NCI-H2029 treated with DMSO at 0.1 percent for 48 hours (cell line): ENCODE measurements around the gene FUT8.
"Not testable (repeated sequence)": the region's sequence is repeated elsewhere in the genome, so short reads cannot be mapped to it uniquely, and the experiment has no call there.

Experiments
- DNase-seq: peaks from one replicate; lab custom pipeline; 2025; lab: John Stamatoyannopoulos, UW

The FUT8 gene

DNA sequence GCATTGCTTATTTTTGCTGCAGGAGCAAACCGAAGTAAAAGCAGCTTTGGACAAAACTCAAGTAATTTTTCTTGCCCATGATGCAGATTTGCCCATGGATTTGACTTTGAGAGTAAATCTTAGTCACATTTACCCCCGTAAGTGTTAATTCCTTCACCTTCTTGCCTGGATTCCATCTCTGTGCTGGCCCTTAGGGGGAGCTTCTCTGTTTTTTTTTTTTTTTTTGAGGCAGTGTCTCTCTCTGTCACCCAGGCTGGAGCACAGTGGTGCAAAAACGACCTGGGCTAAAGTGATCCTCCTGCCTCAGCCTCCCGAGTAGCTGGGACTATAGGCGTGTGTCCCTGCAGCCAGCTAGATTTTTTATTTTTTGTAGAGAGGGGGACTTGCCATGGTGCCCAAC lies 210.2 kb downstream of the FUT8 start:
- DNase-seq, result no peak

DNA sequence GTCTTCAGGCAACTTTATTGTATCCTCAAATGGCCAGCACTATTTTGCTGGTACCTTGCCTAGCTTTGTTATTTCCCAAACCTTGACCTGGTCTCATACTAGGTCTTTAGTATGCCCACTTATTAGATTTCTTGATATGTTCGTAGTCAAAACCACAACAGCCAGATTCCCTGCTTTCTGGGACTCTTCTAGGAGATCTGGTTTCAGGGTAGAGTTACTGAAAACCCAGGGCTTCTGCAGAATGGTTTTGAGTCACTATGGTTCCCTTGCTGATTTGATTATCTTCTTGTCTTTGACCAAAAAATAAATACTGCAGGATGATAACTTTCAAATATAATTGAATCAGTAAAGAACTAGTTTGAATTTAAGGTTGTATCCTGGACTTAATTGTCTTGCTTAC lies 211.2 kb downstream of the FUT8 start:
- no peak for DNase-seq

DNA sequence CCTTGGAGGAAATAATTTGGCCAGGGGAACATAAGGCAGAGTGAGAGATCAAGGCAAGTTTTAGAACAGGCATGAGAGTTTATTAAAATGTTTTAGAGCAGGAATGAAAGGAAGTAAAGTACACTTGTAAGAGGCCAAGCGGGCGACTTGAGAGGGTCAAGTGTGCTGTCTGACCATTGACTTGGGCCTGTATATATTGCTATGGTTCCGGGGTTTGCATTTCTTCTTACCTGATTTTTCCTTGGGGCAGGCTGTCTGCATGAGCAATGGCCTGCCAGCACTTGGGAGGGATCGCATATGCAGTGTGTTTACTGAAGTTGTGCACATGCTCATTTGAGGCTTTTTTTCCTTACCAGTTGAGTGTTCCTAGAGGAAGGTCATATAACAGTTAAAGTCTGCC lies 214.8 kb downstream of the FUT8 start:
- DNase-seq, result no peak

DNA sequence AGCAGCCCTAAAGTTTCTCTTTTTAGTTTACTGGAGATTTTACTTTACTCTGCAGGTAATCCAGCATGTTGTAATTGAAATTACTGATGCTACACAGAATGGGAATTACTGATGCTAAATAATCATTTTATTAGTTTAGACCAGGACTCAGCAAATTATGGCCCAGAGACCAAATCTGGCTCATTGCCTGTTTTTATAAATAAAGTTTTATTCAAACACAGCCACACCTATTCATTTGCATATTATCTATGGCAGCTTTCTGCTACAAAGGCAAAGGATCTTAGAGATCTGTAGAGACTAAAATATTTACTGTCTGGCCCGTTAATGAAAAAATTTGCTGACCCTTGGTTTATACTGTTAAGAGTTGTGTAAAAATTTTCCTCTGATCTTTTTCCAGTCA lies 216.1 kb downstream of the FUT8 start:
- no peak for DNase-seq

DNA sequence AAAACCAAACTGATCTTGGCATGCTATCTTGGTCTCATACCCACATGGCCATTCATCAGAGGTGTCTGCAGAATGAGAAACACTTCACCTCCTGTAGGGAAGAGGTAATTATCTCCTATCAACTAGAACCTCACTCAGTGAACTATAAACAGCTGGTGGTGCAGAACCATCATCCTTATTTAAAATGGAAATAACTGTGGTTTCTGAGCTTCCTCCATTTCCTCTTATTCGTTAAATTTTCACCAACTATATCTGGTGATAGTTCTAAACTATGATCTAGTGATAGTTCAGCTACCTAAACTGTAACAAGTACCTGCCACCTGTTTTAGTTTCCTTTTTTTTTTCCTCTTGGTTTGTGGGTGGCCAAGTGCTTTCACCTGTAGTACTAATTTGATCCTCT lies 218.5 kb downstream of the FUT8 start:
- no peak for DNase-seq

DNA sequence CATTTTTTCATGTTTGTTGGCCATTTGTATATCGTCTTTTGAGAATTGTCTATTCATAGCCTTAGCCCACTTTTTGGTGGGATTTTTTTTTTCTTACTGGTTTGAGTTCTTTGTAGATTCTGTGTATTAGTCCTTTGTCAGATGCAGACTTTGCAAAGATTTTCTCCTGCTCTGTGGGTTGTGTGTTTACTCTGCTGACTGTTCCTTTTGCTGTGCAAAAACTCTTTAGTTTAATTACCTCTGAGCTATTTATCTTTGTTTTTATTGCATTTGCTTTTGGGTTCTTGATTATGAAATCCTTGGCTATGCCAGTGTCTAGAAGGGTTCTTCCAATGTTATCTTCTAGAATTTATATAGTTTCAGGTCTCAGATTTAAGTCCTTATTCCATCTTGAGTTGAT lies 220.0 kb downstream of the FUT8 start:
- DNase-seq, result no peak

DNA sequence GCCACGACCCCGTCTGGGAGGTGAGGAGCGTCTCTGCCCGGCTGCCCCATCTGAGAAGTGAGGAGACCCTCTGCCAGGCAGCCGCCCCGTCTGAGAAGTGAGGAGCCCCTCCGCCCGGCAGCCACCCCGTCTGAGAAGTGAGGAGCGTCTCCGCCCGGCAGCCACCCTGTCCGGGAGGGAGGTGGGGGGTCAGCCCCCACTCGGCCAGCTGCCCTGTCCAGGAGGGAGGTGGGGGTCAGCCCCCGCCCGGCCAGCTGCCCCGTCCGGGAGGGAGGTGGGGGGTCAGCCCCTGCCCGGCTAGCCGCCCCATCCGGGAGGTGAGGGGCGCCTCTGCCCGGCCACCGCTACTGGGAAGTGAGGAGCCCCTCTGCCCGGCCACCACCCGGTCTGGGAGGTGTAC lies 221.1 kb downstream of the FUT8 start:
- DNase-seq, result not testable (repeated sequence)

DNA sequence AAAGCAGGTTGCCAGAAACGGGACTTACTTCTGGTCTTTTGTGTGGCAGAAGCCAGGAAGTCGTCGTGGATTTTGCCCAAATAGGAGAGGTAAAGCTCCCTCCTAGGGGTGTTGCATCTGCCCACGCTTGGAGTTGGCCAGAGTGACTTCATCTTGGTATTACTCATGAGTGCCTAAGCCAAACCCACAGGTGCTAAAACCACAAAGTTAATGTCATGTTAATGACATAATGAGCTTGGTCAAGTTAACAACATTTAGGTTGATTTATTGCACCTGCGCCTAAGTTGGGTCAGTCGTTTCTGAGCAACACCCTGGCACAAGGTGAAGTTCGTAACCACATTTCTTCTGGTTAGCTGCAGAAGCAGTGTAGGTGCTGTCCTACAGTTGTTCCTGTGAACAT lies 225.2 kb downstream of the FUT8 start:
- DNase-seq, result no peak

DNA sequence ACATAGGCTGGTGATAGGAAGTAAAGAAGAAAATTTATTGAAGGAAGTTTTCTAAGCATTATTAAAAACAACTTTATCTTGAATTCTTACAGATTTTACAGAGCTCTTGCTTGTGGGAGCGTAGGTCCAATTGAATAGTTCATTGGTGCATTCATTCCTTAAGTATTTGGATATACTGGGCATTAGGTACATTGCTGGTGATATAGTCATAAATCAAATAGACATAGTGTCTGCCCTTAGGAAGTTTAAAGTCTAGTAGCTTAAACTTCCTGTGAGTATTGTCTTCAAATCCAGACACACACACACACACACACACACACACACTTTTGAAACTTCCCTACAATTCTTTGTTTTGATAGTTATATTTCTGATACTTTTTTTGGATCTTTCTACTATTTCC lies 226.7 kb downstream of the FUT8 start:
- DNase-seq, result no peak

DNA sequence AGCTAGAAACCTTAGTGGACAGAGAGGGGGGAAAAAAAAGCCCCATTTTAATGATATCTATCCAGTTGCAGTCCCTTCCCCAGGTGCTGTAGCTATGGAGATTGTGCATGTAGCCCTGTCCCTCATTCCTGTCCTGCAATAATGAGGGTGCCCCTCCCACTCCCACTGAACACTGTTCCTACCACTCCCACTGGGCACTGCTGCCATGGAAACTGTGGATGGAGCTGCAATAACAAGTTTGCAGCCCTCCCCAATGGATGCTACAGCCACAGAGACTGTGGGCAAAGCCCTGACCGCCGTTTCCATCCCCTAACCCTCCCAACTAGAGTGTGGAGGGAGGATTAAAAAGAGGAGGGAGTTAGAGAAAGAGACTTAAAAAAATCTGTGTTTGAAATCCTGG lies 238.3 kb downstream of the FUT8 start:
- no peak for DNase-seq

DNA sequence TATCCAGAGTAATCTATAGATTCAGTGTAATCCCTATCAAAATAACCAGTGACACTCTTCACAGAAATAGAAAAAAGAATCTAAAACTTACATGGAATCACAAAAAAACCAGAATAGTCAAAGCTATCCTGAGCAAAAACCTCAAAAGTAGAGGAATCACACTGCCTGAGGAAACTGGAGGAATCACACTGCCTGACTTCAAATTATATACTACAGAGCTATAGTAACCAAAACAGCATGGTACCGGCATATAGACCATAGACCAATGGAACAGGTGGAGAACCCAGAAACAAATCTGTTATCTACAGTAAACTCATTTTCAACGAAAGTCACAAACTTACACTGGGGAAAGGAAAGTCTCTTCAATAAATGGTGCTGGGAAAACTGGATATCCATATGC lies 244.0 kb downstream of the FUT8 start:
- no peak for DNase-seq

DNA sequence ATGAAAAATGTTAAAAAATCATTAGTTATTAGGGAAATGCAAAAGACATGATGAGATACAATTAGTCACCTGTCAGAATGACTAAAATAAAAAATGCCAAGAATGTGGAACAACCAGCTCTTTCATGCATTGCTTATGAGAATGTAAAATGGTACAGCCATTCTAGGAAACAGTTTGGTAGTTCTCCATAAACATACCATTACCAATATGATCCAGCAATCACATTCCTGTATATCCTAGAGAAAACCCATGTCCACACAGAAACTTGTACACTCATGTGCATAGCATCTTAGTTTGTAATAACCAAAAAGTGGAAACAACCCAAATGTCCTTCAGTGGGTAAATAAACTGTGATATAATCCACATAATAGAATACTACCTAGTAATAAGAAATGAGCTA lies 245.7 kb downstream of the FUT8 start:
- DNase-seq, result no peak

DNA sequence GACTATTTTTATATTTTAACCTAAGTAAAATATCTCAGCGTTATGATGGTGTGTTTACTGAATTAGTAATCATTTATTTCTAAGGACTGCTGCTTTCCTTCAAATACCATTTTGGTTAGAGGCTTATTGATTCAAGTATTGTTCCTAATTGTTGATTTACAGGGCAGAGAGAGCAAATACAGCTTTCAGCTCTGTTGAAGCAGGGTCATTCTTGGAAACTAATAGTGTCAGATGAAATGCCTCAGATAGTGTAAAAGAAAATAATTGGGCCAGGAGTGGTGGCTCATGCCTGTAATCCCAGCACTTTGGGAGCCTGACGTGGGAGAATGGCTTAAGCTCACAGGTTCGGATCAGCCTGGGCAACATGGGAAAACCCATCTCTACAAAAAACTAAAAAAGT lies 249.3 kb downstream of the FUT8 start:
- DNase-seq, result no peak

DNA sequence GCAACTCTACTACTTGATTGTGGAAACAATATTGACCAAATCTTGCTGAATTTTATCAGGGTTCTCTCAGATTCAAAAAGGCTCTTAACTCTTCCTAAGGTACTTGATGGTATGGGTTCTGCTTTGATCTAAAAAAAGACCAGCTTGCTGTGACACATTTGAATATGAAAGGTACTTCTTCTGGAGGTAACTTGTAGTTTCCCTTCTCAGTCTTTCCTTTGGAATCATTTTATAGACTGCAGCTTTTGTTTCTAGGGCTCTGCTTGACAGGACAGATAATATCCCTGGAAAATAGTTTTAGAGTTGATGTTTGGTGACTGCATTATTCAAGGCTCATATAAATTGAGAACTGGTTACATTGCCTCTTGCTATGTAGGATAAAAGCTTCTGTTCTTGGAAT lies 251.9 kb downstream of the FUT8 start:
- no peak for DNase-seq

DNA sequence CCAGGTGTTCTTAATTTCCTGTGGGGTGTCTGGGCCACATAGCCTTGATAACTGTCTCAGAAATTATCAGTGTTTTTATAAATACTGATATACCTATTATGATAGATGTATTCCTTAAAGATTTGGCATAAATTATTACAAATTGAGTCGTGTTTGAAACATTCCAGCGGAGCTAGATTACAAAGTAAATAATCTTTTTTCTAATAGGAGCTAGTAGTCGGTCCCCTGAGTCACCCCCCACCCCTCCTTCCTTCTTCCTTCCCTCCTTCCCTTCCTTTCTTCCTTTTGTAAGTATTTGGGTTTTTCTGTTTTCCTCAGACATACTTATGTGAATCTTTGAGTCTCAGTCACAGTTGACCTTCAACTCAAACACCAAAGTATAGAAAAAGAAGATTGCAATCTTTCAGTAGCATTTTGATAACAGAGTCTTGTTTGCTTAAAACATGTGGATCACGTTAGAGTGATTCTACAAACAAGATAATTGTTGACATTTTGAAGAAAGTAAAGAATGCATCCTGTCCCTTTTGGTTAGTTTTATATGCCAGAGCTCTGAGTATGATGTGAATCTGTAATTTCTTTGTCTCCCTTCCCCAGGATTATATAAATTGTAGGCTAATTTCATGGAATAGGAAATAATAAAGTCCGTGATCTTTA lies 264.0 kb downstream of the FUT8 start:
- DNase-seq, result no peak

DNA sequence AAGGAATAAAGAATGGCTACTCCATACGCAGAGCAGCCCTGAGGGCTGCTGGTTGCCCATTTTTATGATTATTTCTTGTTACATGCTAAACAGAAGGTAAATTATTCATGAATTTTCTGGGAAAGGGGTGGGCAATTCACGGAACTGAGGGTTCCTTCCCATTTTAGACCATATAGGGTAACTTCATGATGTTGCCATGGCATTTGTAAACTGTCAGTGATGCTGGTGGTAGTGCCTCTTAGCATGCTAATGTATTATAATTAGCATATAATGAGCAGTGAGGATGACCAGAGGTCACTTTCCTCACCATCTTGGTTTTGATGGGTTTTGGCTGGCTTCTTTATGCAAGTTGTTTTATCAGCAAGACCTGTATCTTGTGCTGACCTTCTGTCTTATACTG lies 273.0 kb downstream of the FUT8 start:
- DNase-seq, result no peak

DNA sequence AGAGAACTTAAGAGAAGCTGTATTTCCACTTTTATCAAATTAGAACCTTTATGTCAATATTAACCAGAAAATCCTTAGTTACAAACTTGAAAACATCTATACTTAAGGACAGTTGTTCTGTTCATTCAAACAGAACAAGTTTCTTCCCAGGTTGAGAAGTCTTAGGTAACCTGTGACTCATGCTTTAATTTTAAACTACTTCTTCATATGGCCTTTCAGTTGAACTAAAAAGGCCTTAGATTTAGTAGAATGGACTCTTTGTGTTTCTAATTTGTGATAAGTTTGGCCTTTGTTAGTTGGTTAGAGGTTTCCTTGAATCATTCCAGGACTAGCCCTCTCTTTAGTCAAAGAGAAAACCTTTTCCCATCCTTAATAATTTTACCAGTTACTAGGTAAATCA lies 274.2 kb downstream of the FUT8 start:
- DNase-seq, result no peak

DNA sequence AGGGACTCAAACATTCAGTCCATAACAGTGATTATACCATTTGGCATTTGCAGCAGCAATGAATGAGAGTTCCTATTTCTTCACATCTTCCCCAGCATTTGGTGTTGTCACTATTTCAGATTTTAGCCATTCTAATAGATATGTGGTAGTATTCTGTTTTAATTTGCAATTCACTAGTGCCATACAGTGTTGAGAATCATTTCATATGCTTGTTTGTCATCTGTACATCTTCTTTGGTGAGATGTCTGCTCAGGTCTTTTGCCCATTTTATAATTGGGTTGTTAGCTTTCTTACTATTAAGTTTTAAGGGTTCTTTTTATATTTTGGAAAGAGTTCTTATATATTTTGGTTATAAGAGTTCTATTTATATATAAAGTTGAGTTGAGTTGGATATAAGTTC lies 276.5 kb downstream of the FUT8 start:
- no peak for DNase-seq

DNA sequence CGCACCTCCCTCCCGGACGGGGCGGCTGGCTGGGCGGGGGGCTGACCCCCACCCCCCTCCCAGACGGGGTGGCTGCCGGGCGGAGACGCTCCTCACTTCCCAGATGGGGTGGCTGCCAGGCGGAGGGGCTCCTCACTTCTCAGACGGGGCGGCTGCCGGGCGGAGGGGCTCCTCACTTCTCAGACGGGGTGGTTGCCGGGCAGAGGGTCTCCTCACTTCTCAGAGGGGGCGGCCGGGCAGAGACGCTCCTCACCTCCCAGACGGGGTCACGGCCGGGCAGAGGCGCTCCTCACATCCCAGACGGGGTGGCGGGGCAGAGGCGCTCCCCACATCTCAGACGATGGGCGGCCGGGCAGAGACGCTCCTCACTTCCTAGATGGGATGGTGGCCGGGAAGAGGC lies 280.0 kb downstream of the FUT8 start:
- DNase-seq, result not testable (repeated sequence)

DNA sequence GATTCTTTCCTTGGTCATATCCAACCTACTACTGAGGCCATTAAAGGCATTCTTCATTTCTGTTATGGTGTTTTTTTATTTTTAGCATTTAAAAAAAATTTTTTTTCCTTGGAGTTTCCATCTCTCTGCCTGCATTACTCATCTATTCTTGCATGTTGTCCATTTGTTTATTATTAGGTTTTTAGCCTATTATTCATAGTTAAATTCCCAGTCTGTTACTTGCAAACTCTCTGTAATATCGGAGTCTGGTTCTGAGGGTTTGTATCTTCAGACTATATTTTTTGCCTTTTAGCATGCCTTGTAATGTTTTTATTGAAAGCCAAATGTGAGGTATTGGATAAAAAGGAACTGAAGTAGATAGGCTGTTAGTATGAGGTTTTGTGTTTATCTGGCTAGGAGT lies 284.3 kb downstream of the FUT8 start:
- no peak for DNase-seq

DNA sequence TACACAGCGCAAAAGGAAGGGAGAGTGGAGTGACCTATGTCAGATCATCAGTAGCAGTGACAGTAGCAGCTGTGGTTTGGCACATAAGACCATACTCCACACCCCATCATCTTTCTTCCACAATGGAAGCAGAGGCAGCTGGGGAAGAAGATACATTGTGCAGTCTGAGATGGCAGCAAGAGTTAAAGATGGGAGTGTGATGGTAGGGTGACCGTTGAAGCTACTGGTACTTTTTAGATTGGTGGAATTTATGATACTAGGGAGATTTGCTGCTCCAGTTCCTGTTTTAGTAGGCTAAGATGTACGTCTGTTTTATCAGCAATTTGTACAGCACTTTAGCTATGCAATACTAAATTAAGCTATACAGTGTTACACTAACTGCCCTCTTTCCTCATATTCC lies 291.0 kb downstream of the FUT8 start:
- no peak for DNase-seq

DNA sequence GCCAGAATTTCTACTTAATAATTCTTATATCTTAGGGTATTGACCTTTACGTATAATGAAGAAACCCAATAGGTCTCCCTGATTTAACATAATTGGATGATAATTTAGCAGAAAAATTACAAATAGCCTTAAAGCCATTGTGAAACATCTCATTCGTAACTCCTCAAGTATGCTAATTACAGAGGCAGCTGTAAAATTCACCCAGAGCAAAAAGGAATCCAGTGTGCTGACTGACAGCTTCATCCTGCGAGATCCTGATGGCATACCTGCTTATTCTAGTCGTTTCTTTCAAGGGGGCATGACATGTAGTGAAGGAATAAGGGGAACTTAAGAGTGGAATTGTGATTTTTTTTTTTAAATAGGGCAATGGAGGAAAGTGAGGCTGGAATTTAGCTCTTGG lies 291.5 kb downstream of the FUT8 start:
- no peak for DNase-seq

DNA sequence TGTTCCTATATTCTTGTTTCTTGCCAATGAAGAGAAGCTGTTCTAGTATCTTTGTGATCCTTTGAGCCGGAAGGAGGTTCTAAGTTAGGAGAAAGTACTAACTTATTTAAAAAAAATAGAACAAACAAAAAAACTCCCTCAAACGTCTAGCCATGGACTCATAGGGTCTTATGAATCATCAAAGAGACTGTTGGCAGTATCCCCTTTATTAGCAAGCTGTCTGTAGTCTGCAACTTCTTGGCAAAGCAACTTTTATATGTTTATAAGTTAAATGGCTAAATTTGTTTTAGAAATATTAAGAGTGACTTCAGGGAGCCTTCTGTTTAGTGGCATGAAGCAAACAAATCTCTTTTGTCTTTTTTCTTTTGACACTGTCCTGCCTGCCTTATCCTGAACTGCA lies 291.9 kb downstream of the FUT8 start:
- DNase-seq, result no peak

DNA sequence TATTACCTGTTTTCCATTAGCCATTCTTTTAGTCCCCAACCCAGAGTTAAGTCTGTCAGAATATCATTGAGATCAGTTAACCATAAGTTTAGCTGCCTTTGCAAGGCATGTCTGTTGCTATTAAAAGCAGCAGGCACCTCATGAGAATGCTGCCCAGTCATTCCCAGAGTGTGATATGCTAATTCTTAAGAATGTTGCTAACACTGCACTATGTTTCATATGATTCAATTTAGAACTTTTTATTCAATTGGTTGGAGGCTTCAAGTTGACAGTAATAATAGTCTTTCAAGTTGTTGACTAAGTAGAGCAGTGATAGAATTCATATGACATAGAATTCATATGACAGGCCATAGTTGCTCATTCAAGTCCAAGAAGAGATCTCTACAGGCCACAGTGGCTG lies 292.3 kb downstream of the FUT8 start:
- DNase-seq, result no peak

DNA sequence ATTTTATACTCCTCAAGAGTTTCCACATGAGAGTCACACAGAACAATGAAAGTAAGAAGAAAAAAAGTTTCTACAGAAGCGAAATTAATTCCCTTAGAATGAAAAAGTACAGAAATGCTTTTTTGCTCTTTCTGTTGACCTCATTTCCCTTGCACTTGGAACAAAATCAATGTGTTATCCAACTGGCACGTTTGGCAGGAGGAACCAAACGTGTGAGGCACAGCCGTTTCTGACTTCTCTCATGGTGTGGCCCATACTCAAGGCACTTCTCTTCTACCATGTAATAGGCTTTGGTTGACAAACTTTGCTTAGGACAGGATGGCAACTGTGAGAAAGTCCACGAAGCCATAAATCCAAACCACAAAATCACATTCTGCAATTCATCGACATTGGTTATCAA lies 297.0 kb downstream of the FUT8 start:
- DNase-seq, result no peak
